Inflammatory macrophage (primary cell): Measurements from ENCODE around the gene NR6A1.

Experiments
- DNase-seq, 2 donors: peaks; one replicate each; pipeline ENCODE4 v3.0.0-alpha.2; 2020 to 2022

Gene NR6A1

DNA sequence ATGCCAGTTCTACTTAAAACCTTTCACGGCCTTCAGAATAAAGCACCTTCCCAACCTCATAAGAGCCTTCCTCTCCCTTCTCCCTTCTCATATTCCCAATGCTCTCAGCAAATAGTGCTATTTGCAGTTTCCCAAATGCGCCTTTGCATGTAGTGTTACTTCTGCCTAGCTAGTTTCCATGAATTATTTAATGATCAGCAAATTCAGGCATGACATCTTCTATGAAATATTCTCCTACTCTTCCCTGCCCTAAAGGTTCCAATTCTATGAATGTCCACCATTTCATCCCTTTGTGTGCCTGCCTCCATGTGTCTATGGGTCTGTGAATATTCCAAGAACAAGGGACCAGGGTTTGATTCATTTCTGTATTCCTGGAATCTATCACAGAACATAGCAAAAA lies 165.1 kb downstream of the NR6A1 start:
- no peak for DNase-seq

DNA sequence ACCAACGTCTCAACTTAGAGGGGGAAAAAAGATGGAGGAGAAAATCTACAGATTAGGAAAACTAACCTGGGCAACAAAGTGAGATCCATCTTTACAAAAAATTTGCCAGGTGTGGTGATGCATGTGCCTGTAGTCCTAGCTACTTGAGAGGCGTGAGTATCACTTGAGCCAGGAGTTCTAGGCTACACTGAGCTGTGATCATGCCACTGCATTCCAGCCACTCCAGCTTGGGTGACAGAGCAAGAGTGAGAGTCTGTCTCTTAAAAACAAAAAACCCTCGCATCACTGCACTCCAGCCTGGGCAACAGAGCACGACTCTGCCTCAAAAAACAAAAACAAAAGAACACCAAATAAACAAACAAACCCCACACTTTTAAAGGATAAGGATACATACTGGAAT lies 165.9 kb downstream of the NR6A1 start:
- no peak for DNase-seq

DNA sequence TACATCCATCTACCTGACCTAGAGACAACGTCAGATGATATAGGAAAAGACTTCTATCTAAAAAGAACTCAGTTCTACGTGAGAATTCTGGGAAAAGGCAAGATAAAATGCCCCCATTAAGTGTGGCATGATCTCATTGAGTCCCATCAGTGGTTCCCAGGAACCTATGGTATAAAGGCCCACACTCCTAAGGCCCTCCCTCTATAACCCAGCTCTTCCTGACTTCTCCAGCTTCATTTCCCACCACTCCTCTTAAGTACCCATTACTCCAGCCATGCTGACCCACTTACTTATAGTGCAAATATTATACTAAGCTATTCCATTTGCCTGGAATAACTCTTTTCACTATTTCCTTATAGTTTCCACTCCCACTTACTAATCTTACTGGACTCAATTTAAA lies 168.5 kb downstream of the NR6A1 start:
- DNase-seq: no peak

DNA sequence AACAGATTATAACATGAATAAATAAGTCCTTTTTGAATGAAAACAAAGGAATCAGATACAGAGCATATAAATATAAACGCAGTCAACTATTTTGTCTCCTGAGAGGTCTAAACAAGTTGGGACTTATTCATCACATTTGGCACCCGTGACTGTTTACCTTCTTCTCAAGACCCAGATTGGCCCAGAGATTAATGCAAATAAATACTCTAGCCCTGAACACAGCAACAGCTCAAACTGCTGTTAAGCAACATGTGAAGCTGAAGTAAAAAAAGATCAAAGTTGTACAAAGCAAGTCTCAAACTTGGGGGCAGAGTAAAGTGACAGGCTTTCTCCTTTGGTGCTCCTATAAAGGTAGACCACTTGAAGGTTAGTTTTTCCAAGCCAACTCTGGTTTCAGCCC lies 168.9 kb downstream of the NR6A1 start:
- no peak for DNase-seq

DNA sequence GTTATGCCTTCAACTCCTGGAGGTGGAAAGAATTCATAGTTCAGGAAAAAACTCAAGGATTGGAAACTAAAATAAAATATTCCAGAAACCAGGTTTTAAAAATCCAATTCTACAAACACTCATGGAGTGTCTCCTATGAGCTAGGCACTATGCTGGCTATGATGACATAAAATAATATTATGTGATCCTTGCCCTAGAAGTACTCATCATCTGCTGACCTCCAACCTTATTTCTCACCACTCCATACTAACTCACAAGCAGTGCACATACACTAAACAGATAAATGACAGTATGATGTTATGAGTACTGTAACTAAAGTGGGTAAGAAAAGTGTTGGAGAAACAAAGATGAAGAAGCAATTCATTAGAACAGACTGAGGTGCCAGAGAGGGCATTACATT lies 170.7 kb downstream of the NR6A1 start:
- DNase-seq: no peak

DNA sequence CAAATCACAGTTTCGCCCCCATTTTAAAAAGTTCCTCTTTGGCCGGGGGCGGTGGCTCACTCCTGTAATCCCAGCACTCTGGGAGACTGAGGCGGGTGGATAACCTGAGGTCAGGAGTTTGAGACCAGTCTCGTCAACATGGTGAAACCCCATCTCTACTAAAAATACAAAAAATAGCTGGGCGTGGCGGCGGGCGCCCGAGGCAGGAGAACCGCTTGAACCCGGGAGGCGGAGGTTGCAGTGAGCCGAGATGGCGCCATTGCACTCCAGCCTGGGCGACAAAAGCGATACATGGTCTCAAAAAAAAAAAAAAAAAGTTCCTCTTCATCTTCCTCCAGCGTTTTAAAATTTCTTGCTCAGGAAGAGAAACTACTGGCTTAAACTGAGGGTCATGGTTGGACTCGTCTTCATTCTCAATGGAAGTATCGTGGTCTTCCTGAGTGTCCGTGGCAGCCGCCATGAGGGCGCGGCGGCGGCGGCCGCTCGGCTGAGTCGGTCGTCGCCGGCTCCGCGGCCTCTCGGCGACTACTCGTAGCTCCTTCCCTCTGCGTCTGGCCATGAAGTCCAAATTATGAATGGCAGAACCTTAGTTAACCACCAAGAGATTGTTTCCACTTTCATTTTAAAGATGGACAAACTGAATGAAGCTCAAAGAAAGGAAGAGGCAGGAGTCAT lies 171.9 kb downstream of the NR6A1 start:
- no peak for DNase-seq

DNA sequence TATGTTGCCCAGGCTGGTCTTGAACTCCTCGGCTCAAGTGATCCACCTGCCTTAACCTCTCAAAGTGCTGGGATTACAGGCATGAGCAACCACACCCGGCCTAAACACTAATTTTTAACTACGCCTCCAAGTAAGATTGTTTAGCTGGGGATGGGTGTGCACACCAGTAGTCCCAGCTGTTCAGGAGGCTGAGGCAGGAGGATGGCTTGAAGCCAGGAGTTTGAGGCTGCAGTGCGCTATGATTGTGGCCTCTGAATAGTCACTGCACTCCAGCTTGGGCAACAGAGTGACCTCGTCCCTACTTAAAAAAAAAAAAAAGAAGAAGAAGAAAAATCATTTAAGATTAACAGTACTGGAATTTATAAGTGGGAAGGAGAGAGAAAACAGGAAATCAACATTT lies 173.1 kb downstream of the NR6A1 start:
- DNase-seq: peak in 1 of 2 donors; percentile 22

DNA sequence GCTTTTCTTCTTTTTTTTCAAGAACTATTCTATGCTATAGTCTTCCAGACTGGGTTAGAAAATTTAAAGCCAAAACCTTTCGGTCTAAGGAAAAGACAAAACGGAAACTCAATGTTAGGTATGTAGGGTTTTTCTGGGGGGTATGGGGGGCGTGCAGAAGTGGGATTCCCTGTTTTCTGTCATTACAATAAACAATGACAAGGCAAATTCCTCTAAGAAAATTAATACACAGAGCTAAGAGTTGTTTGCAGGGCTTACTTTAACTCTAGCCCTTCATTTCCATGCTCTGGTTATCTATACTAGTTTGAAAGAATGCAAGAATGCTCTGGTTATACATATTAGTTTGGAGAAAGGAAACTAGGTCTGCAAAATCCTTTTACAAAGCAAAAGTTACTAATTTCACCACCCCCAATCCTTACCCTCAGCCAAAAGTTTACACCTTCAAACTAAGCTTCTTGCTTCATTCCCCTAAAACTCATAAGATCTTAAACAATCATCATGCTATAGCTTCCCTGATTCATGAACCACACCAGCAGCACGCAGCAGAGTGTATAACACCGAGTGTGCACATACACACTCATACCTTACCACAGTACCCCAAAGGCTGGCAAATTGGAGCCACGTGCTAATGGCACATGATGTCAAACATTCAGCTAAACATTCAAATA lies 174.8 kb downstream of the NR6A1 start:
- DNase-seq: no peak

DNA sequence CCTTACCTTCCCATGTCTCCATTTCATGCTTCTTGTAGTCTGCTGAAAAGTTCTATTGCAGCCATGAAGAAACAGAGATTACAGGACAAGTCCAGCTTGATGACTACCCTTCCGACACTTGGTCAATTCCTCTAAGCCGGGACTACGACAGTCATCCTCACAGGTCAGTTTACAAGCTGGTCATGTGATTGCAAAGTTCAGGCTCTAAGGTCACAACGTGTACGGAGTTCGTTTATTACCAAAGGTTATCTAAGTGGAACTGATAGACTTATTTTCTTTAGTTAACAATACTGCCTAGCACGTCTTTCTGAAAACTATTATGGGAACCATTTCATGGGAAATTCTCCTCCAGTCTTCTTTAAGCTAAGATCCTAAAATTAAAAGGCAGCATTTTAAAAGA lies 175.4 kb downstream of the NR6A1 start:
- no peak for DNase-seq

DNA sequence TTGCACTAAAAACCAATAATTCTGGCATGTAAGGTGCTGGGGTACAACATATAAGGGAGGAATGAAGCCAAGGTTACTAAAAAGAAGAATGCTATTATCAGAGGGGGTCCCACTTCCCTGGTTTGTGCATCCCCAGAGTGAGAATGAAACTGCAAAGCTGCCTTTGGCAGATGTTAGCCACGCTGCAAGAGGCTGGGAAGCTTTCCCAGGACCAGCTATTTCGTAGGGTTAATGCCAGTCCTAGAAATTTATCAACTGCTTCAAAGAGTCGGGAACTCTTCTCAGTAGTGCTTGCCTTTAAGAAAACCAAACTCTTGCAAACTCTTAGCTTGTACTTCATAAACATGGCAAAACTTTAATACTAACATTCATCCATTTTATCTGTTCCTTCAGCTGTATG lies 176.4 kb downstream of the NR6A1 start:
- DNase-seq: no peak

DNA sequence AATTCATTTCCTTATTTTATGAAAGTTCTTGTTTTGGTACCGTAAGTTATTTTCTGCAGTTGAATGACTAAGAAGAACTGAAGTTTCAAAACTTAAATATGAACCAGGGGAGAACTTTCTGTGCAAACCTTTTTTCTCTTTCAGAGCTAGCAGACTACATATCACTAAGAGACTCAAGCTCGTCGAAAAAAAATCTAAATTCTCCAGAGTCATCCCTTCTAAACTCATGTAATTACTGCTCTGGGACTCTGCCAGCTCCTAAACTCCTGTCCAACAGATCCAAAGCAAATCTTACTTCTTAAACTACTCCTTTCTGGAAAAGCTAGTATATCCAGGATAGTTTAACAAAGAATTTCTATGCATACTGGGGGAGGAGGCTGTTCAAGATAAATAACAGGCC lies 176.9 kb downstream of the NR6A1 start:
- DNase-seq: no peak

DNA sequence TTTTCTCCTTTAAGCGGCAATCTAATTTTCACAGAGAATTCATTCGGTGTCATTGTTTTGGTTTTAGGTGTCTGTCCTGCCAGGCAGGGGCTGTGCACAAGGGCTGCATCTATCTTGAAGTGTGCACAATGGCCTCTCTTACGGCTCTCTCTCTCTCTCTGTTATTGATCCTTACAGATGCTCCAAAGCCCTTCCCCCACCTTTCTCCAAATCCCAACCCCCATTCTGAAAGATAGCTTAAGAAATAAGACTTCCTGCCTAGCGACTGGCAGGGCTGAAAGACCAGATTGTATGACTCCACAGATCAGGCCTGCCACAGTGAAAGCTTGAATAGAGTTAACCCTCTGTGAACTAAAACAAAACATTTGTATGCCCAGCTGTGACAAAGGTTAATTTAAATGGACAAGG lies 177.5 kb downstream of the NR6A1 start:
- DNase-seq: no peak

DNA sequence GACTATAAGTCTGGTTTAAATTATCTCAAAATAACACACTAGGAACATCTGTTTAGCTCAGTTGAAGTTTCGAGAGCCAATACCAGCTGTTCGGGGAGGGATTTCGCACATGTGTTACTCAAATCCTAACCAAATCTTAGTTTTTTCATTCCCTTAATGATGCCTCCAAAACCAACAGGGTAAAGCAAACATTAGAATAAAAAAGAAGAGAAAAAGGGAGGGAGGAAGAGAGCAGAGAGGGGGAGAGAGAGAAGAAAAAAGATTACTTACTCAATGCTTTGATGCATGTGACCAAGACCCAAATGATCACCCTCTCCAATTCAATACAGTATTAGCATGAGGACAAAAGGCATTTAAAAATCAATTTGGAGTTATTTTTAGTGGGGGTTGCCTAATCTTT lies 177.9 kb downstream of the NR6A1 start:
- DNase-seq: no peak

DNA sequence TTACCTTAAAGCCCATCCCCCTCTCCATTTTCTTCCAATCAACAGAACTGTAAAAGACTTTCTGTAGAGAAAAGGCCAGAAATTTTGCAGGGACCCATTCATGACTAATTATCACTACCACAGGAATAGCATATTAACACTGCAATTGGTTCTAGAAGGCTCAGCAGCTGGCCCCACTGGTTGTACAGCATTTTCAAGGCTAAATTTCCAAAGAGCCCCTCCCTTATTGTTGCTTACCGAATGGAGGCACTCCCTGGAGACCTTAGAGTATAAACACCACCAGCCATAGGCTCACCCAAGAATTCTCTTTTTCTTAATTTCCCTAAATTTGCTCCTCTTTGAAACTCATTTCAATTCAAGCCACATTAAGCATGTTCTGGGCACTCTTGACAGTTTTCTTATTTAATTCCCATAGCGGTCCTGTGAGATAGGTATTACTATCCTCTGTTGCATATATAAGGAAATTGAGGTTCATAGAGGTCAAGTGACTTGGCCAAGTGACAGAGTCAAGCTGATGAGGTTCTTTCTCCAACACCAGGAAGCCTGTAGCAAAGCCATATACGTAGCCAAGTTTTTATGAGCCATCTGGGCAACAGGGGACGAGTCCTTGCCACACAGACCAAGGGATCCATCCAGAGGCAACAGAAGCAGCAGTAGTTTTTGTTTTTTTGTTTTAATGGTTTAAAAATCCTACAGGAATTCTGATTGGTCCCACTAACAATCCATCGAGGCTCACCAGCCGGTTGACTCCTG lies 180.0 kb downstream of the NR6A1 start:
- no peak for DNase-seq

DNA sequence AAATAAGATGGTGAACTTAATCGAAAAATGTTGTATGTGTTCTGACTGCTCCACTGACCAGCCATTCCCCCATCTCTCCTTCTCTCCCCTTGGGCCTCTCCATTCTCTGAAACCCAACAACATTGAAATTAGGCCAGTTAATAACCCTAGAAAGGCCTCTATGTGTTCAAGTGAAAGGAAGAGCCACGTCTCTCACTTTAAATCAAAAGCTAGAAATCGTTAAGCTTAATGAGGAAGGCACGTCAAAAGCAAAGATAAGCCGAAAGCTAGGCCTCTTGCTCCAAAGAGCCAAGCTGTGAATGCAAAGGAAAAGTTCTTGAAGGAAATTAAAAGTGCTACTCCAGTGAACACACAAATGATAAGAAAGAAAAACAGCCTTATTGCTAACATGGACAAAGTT lies 186.5 kb downstream of the NR6A1 start:
- DNase-seq: no peak

DNA sequence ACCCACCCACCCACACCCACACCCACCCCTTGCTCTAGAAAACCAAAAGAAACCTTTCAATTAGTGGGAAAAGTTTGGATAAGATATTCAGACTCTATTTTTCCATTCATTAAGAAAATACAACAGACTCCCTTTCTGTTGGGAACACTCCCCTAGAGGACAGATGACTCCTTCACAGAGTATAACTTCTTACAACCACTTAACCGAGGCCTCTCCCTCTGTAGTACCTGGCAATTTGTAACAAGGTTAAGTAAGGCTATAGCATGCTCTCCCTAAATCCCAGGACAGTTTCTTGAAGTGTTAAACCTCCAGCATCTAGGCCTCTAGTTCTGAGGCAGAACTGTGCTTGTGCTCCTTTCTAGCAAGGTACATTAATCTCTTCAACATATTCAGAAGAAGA lies 188.0 kb downstream of the NR6A1 start:
- DNase-seq: peak in 1 of 2 donors; percentile 4

DNA sequence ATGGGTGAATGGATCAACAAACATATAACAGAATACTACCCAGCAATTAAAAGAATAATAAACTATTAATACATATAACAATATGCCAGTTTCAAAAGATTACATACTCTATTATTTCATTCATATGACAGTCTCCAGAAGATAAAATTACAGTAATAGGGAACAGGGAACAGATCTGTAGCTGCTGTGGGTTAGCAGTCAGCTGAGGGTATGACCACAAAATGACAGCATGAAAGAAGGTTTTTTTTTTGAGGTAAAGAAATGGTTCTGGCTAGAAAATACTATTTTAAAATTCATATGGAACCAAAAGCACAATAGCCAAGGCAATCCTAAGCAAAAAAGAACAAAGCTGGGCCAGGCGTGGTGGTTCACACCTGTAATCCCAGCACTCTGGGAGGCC lies 190.9 kb downstream of the NR6A1 start:
- DNase-seq: peak; percentile 19 to 29

DNA sequence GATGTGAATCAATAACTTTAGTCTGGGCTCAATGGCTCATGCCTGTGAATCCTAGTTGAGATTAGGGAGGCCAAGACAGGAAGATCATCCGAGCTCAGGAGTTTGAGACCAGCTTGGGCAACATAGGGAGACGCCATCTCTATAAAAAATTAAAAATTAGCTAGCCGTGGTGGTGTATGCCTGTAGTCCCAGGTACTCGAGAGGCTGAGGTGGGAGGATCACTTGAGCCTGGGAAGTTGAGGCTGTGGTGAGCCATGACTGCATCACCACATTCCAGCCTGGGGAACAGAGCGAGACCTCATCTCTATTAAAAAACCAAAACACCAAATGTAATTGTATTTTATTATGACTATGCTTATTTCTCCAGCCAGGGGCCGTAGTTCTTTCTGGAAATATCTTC lies 194.4 kb downstream of the NR6A1 start:
- DNase-seq: no peak

DNA sequence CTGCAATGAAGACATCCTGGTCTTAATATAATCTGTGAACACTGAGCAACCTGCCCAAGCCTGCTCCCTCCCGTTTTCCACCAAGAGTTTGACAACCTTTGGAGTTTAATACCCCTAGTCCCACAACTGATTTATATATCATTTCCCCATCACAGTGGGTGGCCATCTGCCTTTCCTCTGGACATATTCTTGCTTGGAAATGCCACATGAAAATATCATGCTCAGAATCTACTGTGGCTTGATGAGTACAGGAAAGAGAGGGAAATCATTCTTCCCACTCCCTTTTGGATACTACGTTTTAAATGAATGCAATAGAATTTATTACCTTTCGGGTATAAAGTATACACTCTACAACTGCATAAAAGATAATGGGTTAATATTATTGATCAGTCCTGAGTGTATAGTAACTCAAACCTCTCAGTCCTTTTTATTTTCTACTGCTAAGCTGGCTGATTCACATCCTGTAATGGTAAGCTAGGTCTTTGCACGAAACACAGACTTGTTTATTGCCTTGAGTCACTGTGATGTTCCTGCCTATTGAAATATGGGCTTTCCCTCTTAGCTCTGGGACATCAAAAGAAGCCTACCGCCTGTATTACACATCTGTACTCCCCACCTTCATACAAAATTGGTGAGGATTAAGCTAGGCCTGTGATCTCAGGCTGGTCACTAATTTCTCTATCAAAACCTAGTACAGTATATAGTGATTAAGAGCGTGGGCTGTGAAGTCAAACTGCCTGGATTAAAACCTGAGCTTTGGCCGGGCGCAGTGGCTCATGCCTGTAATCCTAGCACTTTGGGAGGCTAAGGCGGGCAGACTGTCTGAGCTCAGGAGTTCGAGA lies 196.4 kb downstream of the NR6A1 start:
- DNase-seq: no peak

DNA sequence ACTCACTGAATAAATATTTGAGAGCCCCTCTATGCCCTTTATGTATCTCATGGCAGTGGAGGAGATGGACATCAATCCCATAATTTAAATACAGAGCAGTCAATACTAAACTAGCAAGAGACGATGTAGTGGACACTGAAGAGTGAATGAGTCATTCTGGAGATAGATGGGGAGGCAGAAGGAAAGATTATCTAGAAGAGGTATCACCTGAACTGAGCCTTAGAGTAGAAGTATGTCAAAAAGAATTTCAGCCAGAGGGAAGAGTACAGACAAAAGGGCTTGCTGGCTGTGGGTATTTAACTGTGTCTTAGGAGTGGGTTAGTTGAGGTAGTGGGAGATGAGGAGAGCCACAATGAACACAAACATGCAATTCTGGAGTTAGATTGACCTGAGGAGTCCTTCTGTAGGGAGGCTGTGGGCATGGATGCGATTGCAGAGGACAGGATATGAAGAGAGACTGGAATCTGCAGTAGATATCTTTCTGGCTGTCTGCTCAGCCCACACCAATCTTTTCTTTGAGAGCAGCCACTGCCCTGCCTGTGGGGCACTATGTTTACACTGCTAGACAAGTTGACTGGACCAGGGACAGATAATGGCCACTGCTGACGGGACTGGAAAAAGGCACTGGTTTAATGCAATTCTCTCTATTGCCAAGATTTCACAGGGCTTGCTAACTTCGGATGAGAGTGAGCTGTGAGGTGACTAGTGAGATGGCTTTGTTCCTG lies 200.0 kb downstream of the NR6A1 start:
- no peak for DNase-seq

DNA sequence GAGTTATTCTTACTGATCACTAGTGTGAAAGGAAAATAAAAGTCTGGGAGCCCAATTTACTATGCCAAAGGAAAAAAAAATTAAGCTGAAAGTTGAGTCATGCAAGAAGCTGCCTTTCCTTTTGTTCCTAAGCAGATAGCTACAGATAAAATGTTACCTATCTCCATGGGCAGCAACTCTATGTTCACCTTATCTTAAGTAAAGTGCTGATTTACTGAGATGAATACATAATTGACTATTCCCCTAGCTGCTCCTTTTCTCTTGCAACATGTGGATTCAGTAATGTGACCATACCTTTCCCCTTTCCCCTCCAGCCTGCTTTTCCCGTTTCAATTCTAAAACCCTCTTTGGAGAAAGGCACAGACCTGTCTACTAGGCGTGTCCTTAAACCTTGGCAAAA lies 201.2 kb downstream of the NR6A1 start:
- DNase-seq: no peak

DNA sequence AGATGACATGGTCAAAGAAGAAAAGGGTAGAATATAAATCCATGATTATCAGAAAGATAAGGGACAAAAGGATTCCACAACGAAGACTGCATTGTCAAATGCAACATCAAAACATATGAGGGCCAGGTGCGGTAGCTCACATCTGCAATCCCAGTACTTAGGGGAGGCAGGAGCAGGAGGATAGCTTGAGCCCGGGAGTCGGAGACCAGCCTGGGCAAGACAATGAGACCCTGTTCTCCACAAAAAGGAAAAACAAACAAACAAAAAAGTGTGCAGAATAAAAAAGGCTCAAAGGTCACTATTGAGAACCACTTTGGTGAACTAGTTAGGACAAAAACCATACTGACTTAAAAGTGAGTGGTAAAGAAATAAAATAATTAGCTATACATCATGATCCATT lies 203.7 kb downstream of the NR6A1 start:
- DNase-seq: no peak
